NCI-H82 treated with DMSO at 0.1 percent for 48 hours (cell line): ENCODE data around the gene LTK.
A peak's percentile ranks its signal among the peaks of the same experiment; 100 is the strongest.

Source experiments
- DNase-seq: peaks from one replicate; lab custom pipeline; 2025; ENCODE audit not compliant: unreplicated experiment; lab: John Stamatoyannopoulos, UW

The LTK gene

DNA sequence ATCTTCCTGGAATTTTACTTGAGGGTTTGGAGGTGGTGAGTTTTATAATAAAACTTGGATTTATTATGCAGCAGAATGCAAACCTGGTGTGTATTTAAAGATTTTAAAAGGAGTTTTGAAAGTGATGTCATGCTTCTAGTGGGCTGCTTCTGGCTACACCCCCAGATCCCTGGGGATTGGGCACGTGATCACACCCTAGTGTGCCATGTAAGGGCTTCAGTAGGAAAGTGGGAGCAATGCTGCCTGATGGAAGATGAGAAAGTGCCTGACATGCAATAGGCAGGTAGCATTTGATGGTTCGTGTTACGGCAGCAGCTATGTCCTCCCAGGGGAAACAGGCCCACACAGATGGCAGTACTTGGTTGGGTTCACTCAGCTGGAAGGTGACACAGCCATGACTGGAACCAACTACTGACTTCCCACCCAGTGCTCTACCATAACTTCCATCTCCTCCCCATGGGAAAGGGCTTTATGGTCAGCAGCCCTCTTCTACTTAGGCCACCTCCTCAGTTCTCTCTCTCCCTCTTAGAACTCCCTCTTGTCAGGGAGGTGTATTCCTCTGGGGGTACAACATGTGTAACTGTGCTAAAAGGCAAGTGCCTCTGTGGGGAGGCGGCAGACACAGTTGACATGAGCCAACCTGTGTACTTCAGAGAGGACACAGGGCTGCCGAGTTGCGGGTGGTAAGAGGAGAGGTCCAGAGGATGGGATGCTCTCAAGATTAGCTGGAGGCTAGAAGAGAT lies 14.3 kb downstream of the LTK start:
- DNase-seq: no peak

DNA sequence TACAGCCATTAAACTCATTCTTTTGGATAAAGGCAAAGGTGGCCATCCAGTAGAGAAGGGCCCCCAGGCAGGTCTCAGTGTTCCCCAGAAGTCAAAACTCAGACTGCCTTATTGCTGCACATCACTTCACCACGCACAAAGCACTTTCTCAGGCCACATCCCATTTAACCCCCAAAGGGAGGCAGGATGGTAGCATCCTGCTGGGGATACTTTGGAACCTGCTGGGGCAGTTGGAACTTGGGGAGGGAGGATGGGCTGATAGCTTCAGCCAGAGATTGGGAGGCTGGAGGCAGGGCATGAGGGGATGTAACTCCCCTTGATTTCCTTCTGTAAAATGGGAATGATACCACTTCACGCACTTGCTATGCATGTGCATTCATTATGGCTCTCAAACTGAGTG lies 15.0 kb downstream of the LTK start:
- DNase-seq: no peak

- no peak for DNase-seq
These were observed 17.7 kb downstream of the LTK start for GRCh38 chr15:41495736-41496599.

DNA sequence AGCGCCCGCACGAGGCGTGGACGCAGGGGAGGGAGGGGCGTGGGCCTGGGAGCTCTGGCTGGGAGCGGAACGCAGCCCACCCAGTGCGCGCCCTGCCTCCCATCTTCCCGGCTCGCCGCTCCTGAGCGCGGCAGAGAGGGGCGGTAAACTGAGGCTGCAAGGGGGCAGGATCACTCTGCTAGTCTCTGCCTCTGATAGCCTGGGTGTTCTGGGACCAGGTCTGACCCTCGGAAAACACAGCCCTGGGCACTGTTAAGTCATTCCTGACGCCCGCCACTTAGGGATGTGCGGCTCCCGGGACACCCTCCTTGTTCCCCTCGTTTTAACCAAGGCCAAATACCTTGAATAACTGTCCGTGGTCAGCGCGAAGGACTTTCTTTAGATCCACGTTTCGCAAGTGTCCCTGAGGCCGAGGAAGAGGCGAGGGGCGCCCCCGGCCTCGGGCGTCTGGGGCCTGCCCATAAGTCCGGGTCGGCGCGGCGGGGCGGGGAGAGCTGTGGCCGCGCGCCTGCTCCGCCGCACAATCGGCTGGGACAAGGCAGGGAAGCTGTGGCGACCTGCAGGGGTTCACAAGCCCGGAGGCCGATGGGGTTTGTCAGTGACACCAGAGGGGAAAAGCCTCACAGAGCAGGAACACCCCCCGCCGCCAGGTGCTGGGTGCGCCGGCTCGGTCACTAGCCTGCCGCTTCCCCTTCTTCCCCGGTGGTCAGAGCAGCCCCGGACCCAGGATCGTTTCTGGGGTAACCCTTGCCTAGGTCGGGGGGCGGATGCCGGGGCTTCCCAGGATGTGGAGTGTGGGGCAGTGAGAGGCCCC lies 18.5 kb downstream of the LTK start:
- no peak for DNase-seq

- no peak for DNase-seq
These were observed 19.3 kb downstream of the LTK start for GRCh38 chr15:41494190-41494921.

DNA sequence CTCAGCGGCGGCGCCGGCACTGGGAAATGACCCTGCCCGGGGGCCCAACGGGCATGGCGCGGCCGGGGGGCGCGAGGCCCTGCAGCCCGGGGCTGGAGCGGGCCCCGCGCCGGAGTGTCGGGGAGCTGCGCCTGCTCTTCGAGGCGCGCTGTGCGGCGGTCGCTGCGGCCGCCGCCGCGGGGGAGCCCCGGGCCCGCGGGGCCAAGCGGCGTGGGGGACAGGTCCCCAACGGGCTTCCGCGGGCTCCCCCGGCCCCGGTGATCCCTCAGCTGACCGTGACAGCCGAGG lies 19.8 kb downstream of the LTK start:
- DNase-seq: no peak

GRCh38 chr15:41493205-41493901 lies 20.3 kb downstream of the LTK start, which contains the start of gene ITPKA:
Gene ITPKA (plus strand): TSS chr15:41493874. CDS start chr15:41493928, 54 bp downstream.
- no peak for DNase-seq

- DNase-seq: peak; percentile 17
These were observed 20.9 kb downstream of the LTK start for GRCh38 chr15:41492597-41493204.

DNA sequence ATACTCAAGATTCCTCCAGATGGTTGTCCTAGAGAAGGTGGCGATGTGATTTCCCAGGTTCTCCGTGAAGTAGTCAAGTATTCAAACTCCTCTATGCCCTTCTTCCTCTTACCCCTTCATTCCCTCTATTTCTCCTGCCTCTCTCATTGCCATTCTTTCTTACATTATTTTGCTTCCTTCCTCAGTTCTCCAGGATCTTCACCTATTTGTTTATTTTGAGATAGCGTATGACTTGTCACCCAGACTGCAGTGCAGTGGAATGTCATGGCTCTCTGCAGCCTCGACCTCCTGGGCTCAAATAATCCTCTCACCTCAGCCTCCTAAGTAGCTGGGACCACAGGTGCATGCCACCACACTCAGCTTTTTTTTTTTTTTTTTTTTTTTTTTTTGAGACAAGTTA lies 21.7 kb downstream of the LTK start:
- no peak for DNase-seq

- DNase-seq: no peak
These were observed 23.3 kb downstream of the LTK start for GRCh38 chr15:41490355-41490754.

DNA sequence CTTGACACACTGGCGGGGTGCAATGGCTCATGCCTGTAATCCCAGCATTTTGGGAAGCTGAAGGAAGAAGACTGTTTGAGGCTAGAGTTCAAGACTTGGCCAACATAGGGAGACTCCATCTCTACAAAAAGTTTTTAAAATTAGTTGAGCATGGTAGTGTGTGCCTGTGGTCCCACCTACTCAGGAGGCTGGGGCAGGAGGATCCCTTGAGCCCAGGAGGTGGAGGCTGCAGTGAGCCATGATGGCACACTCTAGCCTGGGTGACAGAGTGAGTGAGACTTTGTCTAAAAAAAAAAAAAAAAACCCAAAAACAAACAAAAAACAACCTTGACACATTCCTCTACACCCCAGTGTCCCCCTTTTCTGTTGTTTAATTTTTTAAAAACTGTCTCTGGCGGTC lies 24.0 kb downstream of the LTK start:
- DNase-seq: no peak

GRCh38 chr15:41487802-41488201 lies 25.8 kb downstream of the LTK start:
- DNase-seq: no peak

DNA sequence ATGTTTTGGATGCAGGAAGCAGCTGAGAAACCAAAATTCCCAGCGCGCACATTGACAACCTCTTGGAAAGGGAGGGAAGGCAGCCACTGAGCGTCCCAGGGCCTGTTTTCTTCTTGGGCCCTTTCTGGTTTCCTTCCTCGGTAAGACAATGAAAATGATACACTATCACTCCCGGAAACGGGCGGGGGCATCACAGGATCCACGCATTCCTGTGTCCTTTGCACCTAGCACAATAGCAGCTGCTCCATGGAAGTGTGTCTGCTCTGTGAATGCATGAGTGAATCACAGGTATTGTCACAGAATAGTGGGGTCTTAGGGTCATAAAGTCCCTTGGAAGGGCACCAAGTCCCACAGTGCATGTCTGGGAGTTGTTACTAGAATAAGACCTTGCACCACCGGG lies 26.2 kb downstream of the LTK start:
- no peak for DNase-seq

- DNase-seq: no peak
These were observed 27.3 kb downstream of the LTK start for GRCh38 chr15:41486286-41486685.

- DNase-seq: no peak
These were observed 28.5 kb downstream of the LTK start for GRCh38 chr15:41484937-41485625.

DNA sequence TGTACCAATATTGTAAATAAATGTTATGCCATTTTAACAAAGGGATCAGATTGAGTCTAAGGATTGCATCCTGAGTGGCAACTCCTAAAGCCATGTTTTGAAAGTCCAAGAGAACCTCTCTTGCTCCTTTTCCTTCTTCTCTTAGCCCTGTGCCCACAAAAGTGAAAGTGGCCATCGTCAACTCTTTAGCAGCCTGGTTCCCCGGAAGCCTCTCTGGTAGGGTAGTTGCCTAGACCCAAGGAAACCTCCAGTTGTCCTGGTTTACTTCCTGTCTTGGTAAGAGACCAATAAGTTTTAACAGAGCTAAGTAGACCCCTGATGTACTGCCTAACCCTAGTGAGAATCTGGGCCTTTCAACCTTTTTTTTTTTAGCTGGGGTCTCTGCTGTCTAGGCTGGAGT lies 30.1 kb downstream of the LTK start:
- no peak for DNase-seq

DNA sequence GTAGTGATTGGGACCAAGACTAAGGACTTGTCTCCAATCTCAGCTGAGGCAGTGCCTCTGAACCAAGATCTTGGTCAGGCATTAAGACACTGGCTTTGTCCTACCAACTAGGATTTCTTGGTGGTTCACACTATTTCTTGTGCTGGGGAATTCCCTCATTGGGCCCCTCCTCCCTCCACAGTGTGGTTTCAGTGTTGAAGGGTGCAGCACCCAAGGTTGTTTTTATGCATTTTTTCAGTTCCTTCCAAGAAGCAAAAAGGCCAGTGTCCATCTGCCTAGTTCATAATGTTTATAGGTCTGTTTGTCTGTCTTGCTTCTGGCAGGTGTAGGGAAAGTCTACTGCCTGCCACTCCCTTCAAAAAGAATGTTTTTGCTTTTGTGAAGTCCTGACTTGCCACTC lies 30.5 kb downstream of the LTK start:
- no peak for DNase-seq

DNA sequence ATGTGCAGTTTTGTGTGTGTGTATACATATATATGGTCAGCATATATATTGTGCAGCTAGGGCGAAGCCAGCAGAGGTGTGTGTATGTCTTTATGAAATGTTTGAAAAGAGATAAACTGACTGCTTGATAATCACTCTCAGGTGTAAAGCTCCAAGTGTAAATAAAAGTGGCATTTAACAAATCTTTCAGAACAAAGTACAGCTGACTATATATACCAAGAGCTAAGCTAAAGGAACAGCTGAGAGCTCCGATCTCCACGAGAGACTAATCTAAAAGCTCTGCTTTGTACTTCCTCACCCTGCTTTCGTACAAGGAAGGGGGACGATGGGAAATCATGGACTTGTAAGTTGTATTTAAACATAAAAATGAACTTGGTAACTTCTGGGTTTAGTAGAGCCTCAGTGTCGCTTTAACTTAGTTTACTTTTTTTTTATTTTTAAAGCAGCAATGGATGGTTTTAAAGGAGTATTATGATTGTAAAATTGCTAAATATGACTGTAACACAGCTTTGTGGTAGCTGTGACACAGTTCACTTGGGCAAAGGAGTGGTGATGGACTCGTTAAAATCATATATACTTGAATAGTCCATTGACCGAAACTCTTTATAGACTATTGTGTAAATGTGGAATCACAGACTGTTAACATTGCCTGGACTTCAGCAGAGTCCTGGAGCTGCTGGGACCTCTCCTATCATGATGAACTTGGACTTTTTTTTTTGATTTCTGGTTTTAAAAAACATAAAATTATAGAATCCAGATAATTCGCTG lies 31.3 kb downstream of the LTK start:
- DNase-seq: no peak
